Heart right ventricle (tissue), 16 donors: Measurements from ENCODE around the gene ELMO1. TPM values are rescaled to one million over a fixed set of nuclear protein-coding genes. Genes with fewer than 3 reads are reported as not detected.

Experiments used
- ATAC-seq, 8 donors: fragments of 200-7000 bp; cut with Tn5 transposase; one replicate each; pipeline ENCODE4 v1.9.1; 2020; ENCODE audit warnings: mild to moderate bottlenecking in 8 of 8, moderate library complexity in 8 of 8, moderate number of reproducible peaks in 1 of 8
- DNase-seq, 2 donors: peaks; one replicate each; pipeline ENCODE4 v3.0.0-alpha.2; 2020
- H3K27ac ChIP-seq, 10 donors: fragments of 200-600 bp; sonication (generic) in 2 of 10; one replicate each; pipeline versions ENCODE4 v1.5.0 to v1.8.0; 2020 to 2022; ENCODE audit warnings: mild to moderate bottlenecking in 3 of 10
- H3K27me3 ChIP-seq, 7 donors: fragments of 200-600 bp; one replicate each; pipeline ENCODE4 v1.8.0; 2021 to 2022; ENCODE audit warnings: mild to moderate bottlenecking in 2 of 7
- H3K36me3 ChIP-seq, 9 donors: fragments of 200-600 bp; sonication (generic) in 1 of 9; one replicate each; pipeline versions ENCODE4 v1.5.0 to v1.8.0; 2020 to 2022; ENCODE audit warnings: mild to moderate bottlenecking in 2 of 9
- H3K4me1 ChIP-seq, 9 donors: fragments of 200-600 bp; sonication (generic) in 1 of 9; one replicate each; pipeline versions ENCODE4 v1.5.0 to v1.8.0; 2020 to 2022; ENCODE audit warnings: mild to moderate bottlenecking in 4 of 9
- H3K4me3 ChIP-seq, 10 donors: fragments of 200-600 bp; sonication (generic) in 2 of 10; one replicate each; pipeline versions ENCODE4 v1.5.0 to v1.8.0; 2020 to 2022; ENCODE audit warnings: mild to moderate bottlenecking in 7 of 10, moderate library complexity in 2 of 10
- H3K9me3 ChIP-seq, 11 donors: fragments of 200-600 bp in 10 of 11; sonication (generic) in 2 of 11; one replicate each; pipeline versions ENCODE4 v1.5.0 to v1.8.0; 2013 to 2022; ENCODE audit warnings: mild to moderate bottlenecking in 2 of 11, control low read depth in 1 of 11, moderate library complexity in 1 of 11
- CTCF ChIP-seq, 9 donors: fragments of 200-600 bp; sonication (generic) in 2 of 9; IDR thresholded peaks; one replicate each; pipeline versions ENCODE4 v1.5.0 to v1.8.0; 2021 to 2022; ENCODE audit warnings: antibody characterized with exemption in 9 of 9, mild to moderate bottlenecking in 5 of 9, moderate library complexity in 1 of 9
- WGBS, 2 donors: extraction: QIAGEN DNeasy Blood & Tissue Kit; methylation state at CpG; one replicate each; pipeline ENCODE4 v1.1.7; 2013; ENCODE audit warnings: inconsistent platforms in 1 of 2; 5-methylcytosine and 5-hydroxymethylcytosine counted together
- intact Hi-C, 10 donors: fragments of 100-400 bp; cut with DNase I; formaldehyde crosslinking; loops; one replicate each; pipeline versions ENCODE4 v1.11.1 to v1.14.2; 2022
- polyA plus RNA-seq, 2 donors: library from polyadenylated mRNA; stranded (reverse); fragments of 200-250 nt; gene quantifications; one replicate each; pipeline ENCODE4 v1.2.3, GENCODE V29; 2013
- total RNA-seq, 10 donors: library from RNA; stranded (reverse); fragmentation: NEBNext Ultra II Directional in 3 of 10; extraction: Animal tissue kit (Norgen Biotek cat#: 25700) in 3 of 10; gene quantifications; one replicate each; pipeline versions ENCODE4 v1.2.1 to v1.2.4, GENCODE V29; 2021 to 2023
- donor health status: Arrhythmogenic right ventricular cardiomyopathy.
- donor health status: ischemic (EF 13 %, LVEDD 7.1; RV severe dilation, severe dysfunction).
- donor health status: healthy with polysubstance abuse.
- donor health status: DM: no; HTN: yes; CAD: no.
- donor health status: DM: no; HTN: no; CAD: no.
- donor health status: ischemic (EF 25% LVEDD 6.9; RV normal size, moderate dysfunction).
- donor health status: ischemic (EF 25% LVEDD 5.7; RV mildly dilated, moderate dysfunction).
- donor health status: healthy.
- donor health status: DM: yes; HTN: yes; CAD: no.
- donor health status: Ischemic cardiomyopathy.
- donor health status: ischemic (EF 35%, LVEDD 5.7; RV mildly dilated, moderate dysfunction).
- donor health status: nonischemic (EF 11% LVEDD 7.7; RV severe dilation, severe dysfunction).
- donor health status: DM: yes; HTN: yes; CAD: no.
- donor health status: PGD.
- donor health status: ischemic (EF 29% LVEDD 5.4; RV normal size, mild dysfunction).
- donor health status: nonischemic (EF 23%, LVEDD 6.1; RV moderate dilation, normal function).

The ELMO1 gene
- total and polyA plus RNA-seq, 12 donors: 8.5 to 18.0 (median 13.9) TPM

GRCh38 chr7:36852931-36853330 is 595.7 kb downstream of the ELMO1 start:
- H3K36me3 ChIP-seq: peaks cover 0 to 47% (median 7%) of the 10 kb centered on the region in 9 donors
- DNase-seq (no peak), ATAC-seq (no peak)
- TF ChIP-seq CTCF (IDR thresholded peaks at IDR 0.05): no peak
- peaks cover 0 to 18% (median 7%) of the 10 kb centered on the region in 11 donors for H3K9me3 ChIP-seq
- H3K4me1 ChIP-seq: no peaks in the 10 kb centered on the region
- intact Hi-C loops: no loop called here
- 93 to 95% methylated on average over 1 of the region's 1 CpG for WGBS, 2 donors
- H3K4me3 ChIP-seq: no peak overlapping the region
- H3K27ac ChIP-seq: no peak overlapping the region
- H3K27me3 ChIP-seq: no peaks in the 10 kb centered on the region

GRCh38 chr7:36852017-36852416 is 596.6 kb downstream of the ELMO1 start:
- Histone ChIP-seq H3K27ac (no peak overlapping the region), H3K9me3 (peaks cover 0 to 27% (median 15%) of the 10 kb centered on the region in 11 donors), H3K4me1 (no peaks in the 10 kb centered on the region), H3K36me3 (peaks cover 0 to 39% (median 7%) of the 10 kb centered on the region in 9 donors), H3K4me3 (no peak overlapping the region), H3K27me3 (no peaks in the 10 kb centered on the region)
- ATAC-seq (no peak), DNase-seq (no peak)
- intact Hi-C loops: no loop called here
- TF ChIP-seq CTCF (IDR thresholded peaks at IDR 0.05): no peak
- WGBS, 2 donors: 28 to 37% methylated on average over 5 of the region's 5 CpGs

GRCh38 chr7:36851382-36851781 is 597.3 kb downstream of the ELMO1 start:
- ATAC-seq (no peak), DNase-seq (no peak)
- peaks cover 0 to 34% (median 15%) of the 10 kb centered on the region in 11 donors for H3K9me3 ChIP-seq
- no peak overlapping the region for H3K27ac ChIP-seq
- TF ChIP-seq CTCF (IDR thresholded peaks at IDR 0.05): no peak
- H3K36me3 ChIP-seq: peaks cover 0 to 32% (median 7%) of the 10 kb centered on the region in 9 donors
- H3K4me1 ChIP-seq: no peaks in the 10 kb centered on the region
- WGBS, 2 donors: 62 to 76% methylated on average over 3 of the region's 3 CpGs
- intact Hi-C loops: no loop called here
- H3K4me3 ChIP-seq: no peak overlapping the region
- H3K27me3 ChIP-seq: no peaks in the 10 kb centered on the region

- WGBS, 2 donors: 91% methylated on average over 4 of the region's 4 CpGs
- intact Hi-C loops: no loop called here
- H3K4me3 ChIP-seq: no peak overlapping the region
- ATAC-seq (no peak), DNase-seq (no peak)
- H3K36me3 ChIP-seq: no peaks in the 10 kb centered on the region
- no peaks in the 10 kb centered on the region for H3K27me3 ChIP-seq
- no peak for TF ChIP-seq CTCF (IDR thresholded peaks at IDR 0.05)
- no peaks in the 10 kb centered on the region for H3K4me1 ChIP-seq
- no peak overlapping the region for H3K27ac ChIP-seq
- peaks cover 0 to 45% (median 15%) of the 10 kb centered on the region in 11 donors for H3K9me3 ChIP-seq
Observed at GRCh38 chr7:36847946-36848345, 600.7 kb downstream of the ELMO1 start.
